ENCODE measurements around the gene B4GALT4. TPM values are rescaled to one million over a fixed set of nuclear protein-coding genes. Genes with fewer than 3 reads are reported as not detected.

B4GALT4 gene
- polyA plus RNA-seq, 2 of the 4 experiments (the other 2 are of a cell fraction) = 101 to 193 TPM

- ChIA-PET CTCF (interaction anchor here (0.8 to 5.2 kb wide), 7 partner anchors 9 to 338 kb away, joined by 3 to 28 read pairs (median 5); partner anchors contain the start of genes B4GALT4 and TEX55), POLR2A (no interaction called here)
- H3K4me3 ChIP-seq = no peak overlapping the region
- no peak overlapping the region for H3K4me2 ChIP-seq
- no peaks in the 10 kb centered on the region for H3K9me3 ChIP-seq
- 93% methylated on average over 2 of the region's 2 CpGs for WGBS (ENCODE audit: missing lambda C conversion rate)
- H3K27ac ChIP-seq = no peak overlapping the region; a peak in 1 of 6 replicates
- ATAC-seq (no peak), DNase-seq (ENCODE audit: low read depth in 1 of 2, low spot score in 1 of 2) (no peak), FAIRE-seq (no peak)
- TF ChIP-seq NPAS2 (CRISPR knock-in tag; IDR thresholded peaks at IDR 0.05; ENCODE audit: borderline replicate concordance) (no peak), PHF8 (IDR thresholded peaks at IDR 0.05; ENCODE audit: borderline replicate concordance, low read depth) (no peak), MAFK (IDR thresholded peaks at IDR 0.05; ENCODE audit: partially characterized antibody) (no peak), BHLHE40 (IDR thresholded peaks at IDR 0.05; ENCODE audit: low read depth, low read length) (no peak), CHD4 (IDR thresholded peaks at IDR 0.05; ENCODE audit: borderline replicate concordance) (no peak)
- H3K4me1 ChIP-seq = peaks cover 61% of the 10 kb centered on the region
Observed at GRCh38 chr3:119221779-119222320, 18.8 kb downstream of the B4GALT4 start.

- Histone ChIP-seq H3K27ac (peak overlapping the region; percentile 4 to 9; a peak in 2 of 6 replicates), H3K9me3 (no peaks in the 10 kb centered on the region), H3K4me3 (no peak overlapping the region), H3K4me1 (peaks cover 60% of the 10 kb centered on the region), H3K4me2 (no peak overlapping the region)
- WGBS (ENCODE audit: missing lambda C conversion rate) = 78% methylated on average over 3 of the region's 3 CpGs
- CTCF ChIA-PET = interaction anchor here (0.8 to 5.2 kb wide), 5 partner anchors 9 to 75 kb away, joined by 3 to 28 read pairs (median 8); partner anchors contain the start of genes B4GALT4 and TEX55
- ATAC-seq (no peak), FAIRE-seq (no peak), DNase-seq (ENCODE audit: low read depth in 1 of 2, low spot score in 1 of 2) (no peak)
- TF ChIP-seq KDM5A (IDR thresholded peaks at IDR 0.05) = no peak
- no peak for TF ChIP-seq EHMT2 (IDR thresholded peaks at IDR 0.05; ENCODE audit: low read depth)
- TF ChIP-seq HOXB13 (CRISPR knock-in tag; IDR thresholded peaks at IDR 0.05; ENCODE audit: low read depth) = no peak
- TF ChIP-seq FOSB (CRISPR knock-in tag; IDR thresholded peaks at IDR 0.05) = no peak
- no peak for TF ChIP-seq BHLHE40 (IDR thresholded peaks at IDR 0.05; ENCODE audit: low read depth, low read length)
- TF ChIP-seq ZC3H11A (IDR thresholded peaks at IDR 0.05) = no peak
- POLR2A ChIA-PET = no interaction called here
Observed at GRCh38 chr3:119220970-119221667, 19.6 kb downstream of the B4GALT4 start.

- Histone ChIP-seq H3K9me3 (no peaks in the 10 kb centered on the region), H3K4me1 (peaks cover 55% of the 10 kb centered on the region), H3K4me2 (no peak overlapping the region), H3K27ac (peak overlapping the region in 1 of 2 experiments; percentile 36; a peak in 2 of 6 replicates), H3K4me3 (no peak overlapping the region)
- ChIA-PET CTCF (interaction anchor here (0.7 to 4.2 kb wide), 3 partner anchors 13 to 470 kb away, joined by 3 to 18 read pairs (median 4); partner anchors contain the start of gene B4GALT4), POLR2A (no interaction called here)
- ATAC-seq (no peak), DNase-seq (ENCODE audit: low read depth in 1 of 2, low spot score in 1 of 2) (no peak), FAIRE-seq (no peak)
- WGBS (ENCODE audit: missing lambda C conversion rate) = 86% methylated on average over 7 of the region's 7 CpGs
- TF ChIP-seq USF2 (IDR thresholded peaks at IDR 0.05) (no peak), SMC3 (IDR thresholded peaks at IDR 0.05) (no peak), JUNB (IDR thresholded peaks at IDR 0.05) (no peak), HES2 (IDR thresholded peaks at IDR 0.05) (no peak), ZSCAN20 (CRISPR knock-in tag; IDR thresholded peaks at IDR 0.05) (no peak), NFE2L2 (conservative IDR thresholded peaks at IDR 0.05; ENCODE audit: low read length) (no peak), FOXS1 (CRISPR knock-in tag; IDR thresholded peaks at IDR 0.05) (no peak), MAFK (IDR thresholded peaks at IDR 0.05; ENCODE audit: partially characterized antibody) (no peak), CBX2 (IDR thresholded peaks at IDR 0.05; ENCODE audit: borderline replicate concordance, low read depth) (no peak), HOXB13 (CRISPR knock-in tag; IDR thresholded peaks at IDR 0.05; ENCODE audit: low read depth) (no peak), ZC3H11A (IDR thresholded peaks at IDR 0.05) (no peak), KDM1A (IDR thresholded peaks at IDR 0.05; ENCODE audit: low read depth) (no peak)
Observed at GRCh38 chr3:119220198-119220597, 20.5 kb downstream of the B4GALT4 start.

Data from A549 (cell line).